GM21786 (cell line): Measurements from ENCODE around the gene PTCH1.

ENCODE experiments used
- ATAC-seq: cut with Tn5 transposase; IDR thresholded peaks from one replicate; pipeline ENCODE4 v1.9.1; 2021; ENCODE audit not compliant: unreplicated experiment

The PTCH1 gene

GRCh38 chr9:95411054-95411892 lies 105.5 kb downstream of the PTCH1 start:
- no peak for ATAC-seq

DNA sequence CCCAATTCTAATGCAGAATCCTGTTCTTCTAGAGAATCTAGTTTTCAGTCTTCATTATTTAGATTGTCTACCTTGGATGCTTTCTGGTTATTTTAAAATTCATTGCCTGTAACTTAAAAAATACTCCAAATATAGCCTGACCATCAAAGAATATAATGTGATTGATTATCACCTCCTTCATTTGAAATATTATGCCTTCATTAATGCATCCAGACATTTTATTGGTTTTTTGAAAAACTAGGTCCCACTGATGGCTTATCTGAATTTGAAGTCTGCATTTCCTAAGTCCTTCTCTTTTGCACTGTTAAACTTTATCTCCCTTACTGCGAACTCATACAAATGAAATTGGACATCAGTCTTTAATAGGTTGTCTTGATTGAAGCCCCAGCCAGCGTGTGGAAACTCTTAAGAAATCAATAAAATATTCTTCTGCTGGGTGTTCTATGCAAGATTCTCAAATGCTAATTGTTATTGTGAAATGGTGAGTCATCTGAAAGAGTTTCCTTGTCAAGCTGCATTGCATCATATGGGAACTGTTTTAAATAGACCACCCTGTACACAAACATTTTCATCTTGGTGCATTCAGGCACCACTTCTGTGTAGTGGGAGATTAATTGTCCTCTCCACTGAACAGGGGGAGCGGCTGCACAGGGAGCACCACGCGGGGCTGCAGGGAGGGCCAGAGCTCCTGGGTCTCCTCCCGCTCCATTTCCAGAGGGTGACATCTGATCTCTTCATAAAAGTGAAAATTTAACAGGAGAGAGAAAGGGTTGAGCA lies 106.9 kb downstream of the PTCH1 start:
- no peak for ATAC-seq

- no peak for ATAC-seq
Measured at GRCh38 chr9:95407524-95407923, 109.2 kb downstream of the PTCH1 start.

DNA sequence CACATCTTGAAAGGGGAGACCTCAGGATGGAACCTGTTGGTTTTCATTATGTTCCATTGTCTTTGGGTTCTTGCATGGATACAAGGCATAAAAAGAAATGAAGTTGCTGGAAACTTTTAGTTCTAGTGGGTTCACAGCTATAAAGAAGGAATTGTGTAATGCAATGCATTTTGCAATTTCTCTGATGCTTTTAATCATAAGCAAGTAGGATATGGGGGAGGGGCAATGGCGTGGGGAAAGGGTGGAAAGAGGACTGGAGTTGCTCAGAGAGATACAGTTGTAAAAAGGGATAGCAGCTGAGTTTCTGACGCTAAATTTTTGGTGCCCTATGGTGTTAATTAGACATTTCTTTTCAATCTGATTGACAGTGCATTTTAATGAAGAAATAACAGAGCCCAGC lies 110.7 kb downstream of the PTCH1 start:
- no peak for ATAC-seq

GRCh38 chr9:95399261-95399660 lies 117.5 kb downstream of the PTCH1 start:
- no peak for ATAC-seq
